GM21515 (cell line): ENCODE results near the gene PSMG3.

Source experiments
- ATAC-seq: cut with Tn5 transposase; IDR thresholded peaks from one replicate; pipeline ENCODE4 v1.9.1; 2021; ENCODE audit not compliant: unreplicated experiment

The PSMG3 gene

DNA sequence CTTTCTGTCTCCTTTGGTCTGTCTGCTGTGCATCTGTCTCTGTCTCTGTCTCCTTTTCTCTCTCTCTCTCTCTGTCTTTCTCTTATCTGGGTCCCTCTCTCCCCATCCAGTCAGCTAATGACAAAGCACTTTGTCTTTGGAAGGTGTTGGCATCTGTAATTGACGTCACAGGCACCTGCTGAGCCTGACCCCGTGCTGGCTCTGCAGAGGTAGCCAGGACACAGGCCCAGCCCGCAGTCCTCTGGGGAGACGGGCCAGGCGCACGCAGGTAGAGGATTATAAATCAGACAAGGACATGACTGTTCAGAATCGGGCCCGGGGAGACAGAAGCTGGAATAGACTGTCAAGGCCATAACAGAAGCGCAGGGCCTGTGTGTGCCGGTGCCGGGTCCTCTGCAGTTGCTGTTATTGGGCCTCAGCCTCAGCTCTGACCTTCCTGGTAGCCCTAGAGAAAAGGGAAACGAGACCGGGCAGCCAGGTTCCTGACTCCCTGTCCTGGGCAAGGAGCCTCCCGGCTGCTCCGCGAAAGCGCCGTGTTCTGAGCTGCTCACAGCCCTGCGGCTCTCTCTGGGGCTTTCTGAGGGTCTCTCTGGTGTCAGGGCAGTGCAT lies 10.7 kb upstream of the PSMG3 start:
- ATAC-seq: no peak

DNA sequence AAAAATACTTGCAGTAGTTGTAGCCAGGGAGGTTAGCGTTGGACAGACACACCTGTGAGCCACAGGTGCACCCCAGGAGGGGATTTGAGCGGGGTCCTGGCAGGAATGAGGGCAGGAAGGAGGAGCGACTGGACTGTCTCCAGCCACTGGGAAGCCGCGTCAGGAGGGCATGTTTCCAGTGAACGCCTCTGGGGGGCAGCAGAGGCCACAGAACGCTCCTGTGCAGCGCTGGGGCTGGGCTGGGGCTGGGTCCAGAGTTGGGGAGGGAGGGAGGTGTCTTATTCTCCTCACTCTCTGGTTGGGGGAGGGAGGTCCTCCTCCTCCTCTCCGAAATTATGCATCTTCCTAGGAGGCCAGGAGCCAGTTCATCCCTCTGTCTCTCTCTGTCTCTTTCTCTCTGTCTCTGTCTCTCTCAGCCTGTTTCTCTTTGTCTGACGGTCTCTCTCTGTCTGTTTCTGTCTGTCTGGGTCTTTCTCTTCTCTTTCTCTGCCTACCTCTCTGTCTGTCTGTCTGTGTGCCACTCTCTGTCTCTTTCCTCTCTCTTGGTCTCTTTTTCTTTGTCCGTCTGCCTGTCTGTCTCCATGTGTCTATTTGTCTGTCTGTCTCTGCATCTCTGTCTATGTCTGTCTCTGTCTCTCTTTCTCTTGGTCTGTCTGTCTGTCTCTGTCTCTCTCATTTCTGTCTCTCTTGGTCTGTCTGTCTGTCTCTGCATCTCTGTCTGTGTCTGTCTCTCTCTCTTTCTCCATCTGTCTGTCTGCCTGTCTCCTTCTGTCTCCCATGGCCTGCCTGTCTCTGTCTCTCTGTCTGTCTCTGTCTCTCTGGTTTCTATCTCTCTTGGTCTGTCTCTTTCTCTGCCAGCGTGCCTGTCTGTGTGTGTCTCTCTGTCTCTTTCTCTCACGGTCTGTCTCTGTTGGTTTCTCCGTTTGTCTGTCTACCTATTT lies 9.9 kb upstream of the PSMG3 start:
- ATAC-seq: no peak

DNA sequence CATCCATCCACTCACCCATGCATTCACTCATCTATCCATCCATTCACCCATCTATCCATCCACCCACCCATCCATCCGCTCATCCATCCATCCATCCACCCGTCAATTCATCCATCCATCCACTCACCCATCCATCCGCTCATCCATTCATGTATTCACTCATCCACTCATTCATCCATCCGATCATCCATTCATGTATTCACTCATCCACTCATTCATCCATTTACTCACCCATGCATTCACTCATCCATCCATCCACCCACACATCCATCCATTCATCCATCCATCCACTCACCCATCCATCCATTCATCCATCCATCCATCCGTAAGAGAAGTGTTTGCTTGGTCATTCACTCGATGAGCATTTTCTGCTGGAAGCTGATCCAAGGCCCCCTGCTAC lies 8.7 kb upstream of the PSMG3 start:
- no peak for ATAC-seq

DNA sequence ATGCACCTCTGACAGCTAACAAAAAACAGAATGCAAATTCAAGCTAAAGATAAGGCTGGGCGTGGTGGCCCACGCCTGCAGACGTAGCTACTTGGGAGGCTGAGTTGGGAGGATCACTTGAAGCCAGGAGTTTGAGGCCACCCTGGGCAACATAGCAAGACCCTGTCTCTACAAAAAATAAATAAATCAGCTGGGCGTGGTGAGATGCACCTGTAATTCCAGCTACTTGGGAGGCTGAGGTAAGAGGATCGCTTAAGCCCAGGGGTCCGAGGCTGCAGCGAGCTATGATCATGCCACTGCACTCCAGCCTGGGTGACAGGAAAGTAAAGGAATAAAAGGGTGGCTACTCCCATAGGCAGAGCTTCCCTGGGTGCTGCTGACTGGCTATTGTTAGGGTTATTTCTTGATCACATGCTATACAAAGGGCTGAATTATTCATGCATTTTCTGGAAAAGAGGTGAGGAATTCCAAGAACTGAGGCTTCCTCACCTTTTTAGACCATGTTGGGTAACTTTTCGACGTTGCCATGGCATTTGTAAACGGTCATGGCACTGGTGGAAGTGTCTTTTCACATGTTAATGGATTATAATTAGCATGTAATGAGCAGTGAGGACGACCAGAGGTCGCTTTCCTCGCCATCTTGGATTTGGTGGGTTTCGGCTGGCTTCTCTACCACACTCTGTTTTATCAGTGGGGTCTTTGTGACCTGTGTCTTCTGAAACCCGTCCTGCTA lies 6.9 kb upstream of the PSMG3 start:
- no peak for ATAC-seq

DNA sequence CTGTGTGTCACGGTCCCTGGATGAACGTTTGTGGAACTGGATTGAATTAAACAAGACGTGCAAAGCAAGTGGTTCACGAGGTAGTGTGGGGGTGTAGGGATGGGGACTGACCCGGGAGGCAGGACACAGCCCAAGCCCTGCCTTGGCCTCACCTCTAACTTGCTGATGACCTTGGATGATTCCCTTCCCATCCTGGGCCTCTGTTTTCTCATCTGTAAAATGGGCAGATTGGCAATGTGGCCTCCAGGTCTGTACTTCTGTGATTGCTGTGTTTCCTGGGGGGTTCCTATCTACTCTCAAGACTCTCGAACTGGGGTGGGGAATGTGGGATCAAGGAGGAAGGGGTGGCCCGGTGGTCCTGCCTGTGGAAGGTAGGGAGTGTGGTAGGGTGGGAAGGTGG lies 6.0 kb upstream of the PSMG3 start:
- no peak for ATAC-seq

DNA sequence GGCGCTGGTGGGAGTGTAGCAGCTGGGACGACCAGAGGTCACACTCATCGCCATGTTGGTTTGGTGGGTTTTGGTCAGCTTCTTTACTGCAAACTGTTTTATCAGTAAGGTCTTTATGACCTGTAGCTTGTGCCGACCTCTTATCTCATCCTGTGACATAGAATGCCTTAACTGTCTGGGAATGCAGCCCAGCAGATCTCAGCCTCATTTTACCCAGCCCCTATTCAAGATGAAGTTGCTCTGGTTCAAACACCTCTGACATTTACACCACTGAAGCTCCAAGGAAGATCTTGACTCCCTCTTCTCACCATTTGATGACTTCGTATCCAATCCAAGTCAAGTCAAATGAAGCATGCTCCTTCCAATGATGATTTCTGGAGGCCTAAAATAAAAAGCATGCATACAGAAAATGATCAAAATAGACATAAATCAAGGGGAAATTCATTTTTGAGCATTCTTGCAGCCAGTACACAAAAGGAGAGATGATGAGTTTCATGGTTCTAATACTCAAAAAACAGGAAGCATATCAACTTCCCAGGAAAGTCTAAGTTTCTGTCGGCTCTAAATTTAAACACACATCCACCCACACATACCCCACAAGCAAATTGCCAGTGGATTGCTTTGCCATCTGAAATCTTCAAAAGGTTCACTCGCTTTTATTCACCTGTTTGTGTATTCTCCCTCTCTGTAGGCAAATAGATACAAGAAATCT lies 2.4 kb upstream of the PSMG3 start:
- no peak for ATAC-seq

DNA sequence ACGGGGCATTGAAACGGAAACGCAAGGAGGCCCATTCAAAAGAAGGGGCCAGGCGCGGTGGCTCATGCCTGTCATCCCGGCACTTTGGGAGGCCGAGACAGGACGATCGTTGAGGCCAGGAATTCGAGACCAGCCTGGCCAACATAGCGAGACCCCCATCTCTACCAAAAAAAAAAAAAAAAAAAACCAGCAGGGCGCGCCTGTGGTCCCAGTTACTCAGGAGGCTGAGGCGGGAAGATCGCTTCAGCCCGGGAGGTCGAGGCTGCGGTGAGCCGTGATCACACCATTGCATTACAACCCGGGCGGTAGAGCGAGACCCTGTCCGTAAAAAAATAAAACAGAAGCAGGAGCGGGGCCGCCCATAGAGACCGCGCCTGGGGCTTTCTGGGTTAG lies 396 bp downstream of the PSMG3 start:
- ATAC-seq: no peak

DNA sequence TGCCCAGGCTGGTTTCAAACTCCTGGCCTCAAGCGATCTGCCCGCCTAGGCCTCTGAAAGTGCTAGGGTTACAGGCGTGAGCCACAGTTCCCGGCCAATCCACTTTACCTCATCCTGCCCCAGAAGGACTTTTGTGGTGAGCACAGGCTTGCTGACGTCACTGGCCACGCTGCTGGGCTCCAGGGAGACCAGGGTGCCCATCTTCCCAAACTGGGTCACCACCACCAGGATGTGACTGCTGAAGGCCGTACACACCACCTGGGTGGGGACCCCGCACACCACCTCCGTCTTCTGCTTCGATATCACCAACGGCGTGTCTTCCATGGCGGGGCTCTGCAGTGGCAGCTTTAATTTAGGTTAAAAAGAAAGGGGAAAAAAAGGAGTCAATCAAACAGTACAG lies 816 bp downstream of the PSMG3 start:
- no peak for ATAC-seq

DNA sequence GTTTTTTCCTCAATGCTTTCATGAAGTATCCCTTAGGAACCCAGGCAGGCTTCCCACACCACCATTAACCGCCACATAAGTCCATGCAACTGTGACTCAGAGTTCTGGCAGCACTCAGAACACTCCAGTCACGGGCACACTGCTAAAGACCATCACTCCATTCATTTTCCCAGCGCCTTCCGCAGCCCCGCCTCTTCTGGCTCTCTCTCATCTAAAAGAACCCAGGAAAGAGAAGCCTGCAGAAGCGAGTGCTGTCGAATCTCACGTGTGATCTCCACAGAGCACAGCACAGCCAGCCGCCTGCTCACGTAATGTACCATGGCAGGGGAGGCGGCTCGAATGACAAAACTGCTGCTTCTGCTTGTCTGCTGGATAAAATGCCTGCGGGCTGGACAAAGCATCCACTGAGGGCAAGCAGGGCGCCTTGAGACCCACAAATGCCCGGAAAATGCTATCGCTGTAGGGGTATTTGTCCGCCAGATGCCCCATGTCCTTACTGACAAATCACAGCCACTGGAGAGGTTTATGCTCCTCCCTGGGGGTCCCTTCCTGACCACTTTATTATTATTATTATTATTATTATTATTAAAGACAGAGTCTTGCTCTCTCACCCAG lies 1.8 kb downstream of the PSMG3 start:
- ATAC-seq: no peak

DNA sequence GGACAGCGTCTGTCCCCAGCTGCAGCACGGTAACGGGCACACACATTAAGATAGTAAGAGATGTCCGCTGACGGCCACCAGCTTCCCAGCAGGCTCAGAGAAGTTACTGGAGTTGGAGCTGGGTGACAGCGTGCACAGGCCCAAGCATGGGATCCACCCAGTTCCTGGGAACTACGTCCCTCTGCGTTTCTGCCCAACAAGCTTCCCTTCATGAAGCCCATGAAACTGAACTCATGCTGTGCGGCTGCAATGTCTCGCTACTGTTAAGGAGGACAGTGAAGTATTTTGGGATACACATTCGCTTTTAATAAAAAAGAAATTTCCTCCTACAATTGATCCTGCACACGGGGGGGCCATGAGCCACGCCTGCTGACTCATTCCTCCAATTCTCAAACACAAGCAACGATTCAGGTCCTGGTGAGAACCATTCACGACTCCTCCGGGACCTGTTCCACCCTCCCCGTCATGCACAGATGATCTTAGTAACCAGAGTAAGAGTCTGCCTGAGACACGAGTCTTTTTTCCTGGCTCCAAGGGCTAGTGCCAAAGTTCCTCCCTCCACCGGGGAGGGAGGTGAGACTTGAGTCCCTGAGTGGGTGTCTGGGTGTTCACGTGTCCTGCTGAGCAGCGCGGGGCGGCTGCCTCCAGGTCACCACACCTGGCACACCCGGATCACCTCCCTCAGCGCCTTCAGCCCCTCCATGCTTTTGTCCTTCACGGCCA lies 2.6 kb downstream of the PSMG3 start:
- ATAC-seq: no peak

DNA sequence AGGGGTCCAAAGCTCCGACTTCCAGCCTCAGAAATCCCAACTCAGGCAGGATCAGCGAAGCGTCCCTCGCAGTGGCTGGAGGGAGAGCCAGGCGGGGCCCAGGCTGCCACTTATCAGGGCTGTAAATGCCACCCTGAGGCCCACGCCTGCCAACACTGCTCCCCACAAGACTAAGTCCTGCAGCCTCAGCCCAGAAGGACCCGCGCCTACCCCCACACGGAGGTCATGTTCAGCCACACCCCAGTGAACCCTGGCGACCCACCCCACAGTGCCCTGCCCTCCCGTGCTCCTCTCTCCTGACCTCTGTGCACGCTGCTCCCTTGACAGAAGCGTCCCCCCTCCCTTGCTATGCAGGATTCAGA lies 3.2 kb downstream of the PSMG3 start:
- ATAC-seq: no peak

DNA sequence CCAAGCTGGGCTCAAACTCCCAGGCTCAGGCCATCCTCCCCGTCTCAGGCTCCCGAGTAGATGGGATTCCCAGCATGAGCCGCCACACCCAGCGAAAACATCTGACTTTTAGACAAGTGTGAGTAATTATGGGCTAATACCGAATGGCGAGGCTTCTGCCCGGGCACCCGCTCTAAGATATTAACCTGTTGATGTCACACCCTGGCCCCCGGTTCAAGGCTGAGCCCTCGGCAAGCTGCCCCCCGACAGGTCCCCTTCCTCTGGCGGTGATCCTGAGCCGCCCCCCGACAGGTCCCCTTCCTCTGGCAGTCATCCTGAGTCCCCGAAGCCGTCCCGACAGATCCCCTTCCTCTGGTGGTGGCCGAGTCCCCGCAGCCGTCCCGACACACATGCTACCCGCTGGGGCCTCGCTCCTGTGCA lies 5.2 kb downstream of the PSMG3 start:
- ATAC-seq: no peak

DNA sequence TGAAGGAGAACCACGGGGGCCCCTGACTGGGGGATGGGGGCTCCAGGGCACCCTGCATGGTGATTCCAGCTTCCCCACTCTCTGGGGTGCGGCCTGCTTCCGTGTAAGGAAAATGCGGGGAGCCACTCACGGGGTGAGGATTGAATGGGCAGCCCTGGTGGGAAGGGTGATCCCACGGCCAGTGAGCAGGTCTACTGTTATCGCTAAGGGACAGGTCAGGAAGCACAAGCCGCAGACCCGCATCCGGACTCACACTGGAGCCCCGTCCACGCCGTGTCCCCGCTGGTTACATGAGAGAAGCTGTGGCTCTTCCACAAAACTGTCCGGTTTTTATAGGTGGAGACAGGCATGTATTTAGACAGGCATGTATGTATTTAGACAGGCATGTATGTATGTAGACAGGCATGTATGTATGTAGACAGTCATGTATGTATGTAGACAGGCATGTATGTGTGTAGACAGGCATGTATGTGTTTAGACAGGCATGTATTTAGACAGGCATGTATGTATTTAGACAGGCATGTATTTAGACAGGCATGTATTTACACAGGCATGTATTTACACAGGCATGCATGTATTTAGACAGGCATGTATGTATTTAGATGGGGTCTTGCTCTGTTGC lies 5.7 kb downstream of the PSMG3 start:
- no peak for ATAC-seq

DNA sequence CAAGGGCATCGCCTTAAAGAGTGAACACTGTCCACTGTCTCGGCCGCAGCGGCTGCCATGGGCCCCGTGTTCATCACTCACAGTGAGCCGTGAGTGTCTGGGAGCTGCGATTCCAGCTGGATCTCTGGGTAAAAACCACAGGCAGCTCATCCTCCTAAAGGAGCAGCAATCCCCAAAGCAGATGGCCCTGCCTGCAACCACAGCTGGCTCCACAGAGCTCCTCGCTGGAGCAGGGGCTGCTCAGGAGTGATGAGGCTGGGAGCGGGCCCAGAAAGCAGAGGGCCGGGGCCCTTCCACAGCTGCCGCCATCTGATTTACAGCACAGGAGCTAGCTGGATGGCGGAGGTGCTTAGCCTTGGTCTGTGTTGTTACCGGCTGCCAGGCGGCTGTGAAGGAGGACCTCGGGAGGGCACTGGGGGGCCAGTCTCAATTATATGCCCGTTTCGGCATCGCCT lies 7.2 kb downstream of the PSMG3 start:
- no peak for ATAC-seq

DNA sequence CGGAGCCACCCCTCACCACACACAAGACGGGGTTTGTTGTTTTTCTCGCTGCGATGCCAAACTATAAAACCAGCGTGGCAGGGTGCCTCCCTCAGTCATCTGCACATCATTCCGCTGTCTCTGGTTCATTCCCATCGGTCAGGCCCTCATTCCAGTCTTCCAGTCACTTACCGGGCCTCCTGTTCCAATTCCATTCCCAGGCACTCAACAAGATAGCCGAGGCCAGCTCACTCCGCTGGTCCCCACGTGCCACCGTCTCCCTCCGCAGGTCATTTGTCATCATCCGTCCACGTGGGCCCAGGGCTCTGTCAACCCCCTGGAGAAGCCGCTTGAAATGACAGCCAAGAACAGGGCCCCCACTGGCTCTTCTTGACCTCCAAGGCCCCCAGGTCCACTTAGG lies 7.7 kb downstream of the PSMG3 start:
- ATAC-seq: no peak

DNA sequence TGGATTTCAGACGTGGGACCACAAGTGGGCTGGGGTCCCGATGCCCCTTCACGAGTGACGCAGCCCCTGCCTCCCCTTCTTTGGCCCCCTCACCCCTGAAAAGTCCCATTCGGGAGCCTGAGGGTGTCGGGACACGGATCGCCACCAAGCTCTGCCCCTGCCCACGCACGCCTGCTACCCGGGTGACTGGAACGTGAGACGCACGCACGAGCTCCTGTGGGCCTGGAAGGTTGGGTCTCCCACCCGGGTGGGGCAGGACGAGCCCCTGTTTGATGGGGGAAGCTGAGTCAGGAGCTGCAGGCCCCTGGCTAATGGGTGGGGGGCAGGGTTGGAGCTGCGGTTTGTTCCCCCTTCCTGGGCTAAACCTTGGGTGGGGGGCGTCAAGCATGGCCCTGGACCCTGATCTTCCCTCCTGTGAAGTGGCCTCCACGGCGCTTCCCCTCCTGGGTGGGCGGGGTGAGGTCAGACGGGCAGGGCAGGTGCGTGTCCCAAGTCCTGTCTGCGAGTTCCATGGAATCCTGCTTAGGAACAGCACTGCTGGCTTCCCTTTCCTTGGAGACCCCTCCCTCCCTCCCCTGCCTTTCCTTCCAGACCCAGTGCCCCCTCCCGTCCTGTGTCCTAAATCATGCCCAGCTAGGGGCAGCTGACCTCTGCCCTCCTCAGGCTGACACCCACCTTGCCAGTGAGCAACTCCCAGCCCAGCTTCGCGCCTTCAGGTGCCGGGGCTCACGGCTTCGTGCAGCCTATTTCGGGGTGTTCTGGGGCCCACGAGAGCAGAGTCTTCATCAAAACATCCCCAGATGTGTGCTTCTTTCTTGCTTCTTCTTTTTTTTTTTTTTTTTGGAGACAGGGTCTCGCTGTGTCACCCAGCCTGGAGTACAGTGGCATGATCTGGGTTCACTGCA lies 8.5 kb downstream of the PSMG3 start:
- ATAC-seq: no peak

DNA sequence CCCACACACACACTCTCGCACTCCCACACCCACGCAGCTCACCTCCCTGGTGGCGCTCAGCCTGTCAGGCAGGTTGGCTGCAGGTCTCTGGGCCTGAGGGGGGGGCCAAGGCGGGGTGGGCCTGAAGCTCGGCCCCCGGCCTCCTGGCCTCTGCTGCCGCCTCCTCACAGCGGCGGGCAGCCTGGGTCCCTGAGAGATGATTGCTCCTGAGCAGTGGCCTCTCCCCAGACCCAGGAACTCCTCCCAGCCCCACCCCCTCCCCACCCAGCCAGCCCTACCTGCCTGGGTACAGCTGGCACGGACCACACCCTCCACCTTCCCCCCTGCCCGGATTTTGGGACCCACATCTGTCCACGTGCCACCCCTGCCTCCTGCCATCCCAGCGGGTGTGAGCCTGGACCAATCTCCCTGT lies 9.2 kb downstream of the PSMG3 start:
- no peak for ATAC-seq
